IMR-90 (cell line): Measurements from ENCODE around the gene C1orf141. TPM values are rescaled to one million over a fixed set of nuclear protein-coding genes. Genes with fewer than 3 reads are reported as not detected.
"Not testable (repeated sequence)": the region's sequence is repeated elsewhere in the genome, so short reads cannot be mapped to it uniquely, and the experiment has no call there.

Source experiments
- ATAC-seq: fragments of 200-7000 bp; cut with Tn5 transposase; 2 replicates; pipeline ENCODE4 v1.9.1; 2020; ENCODE audit warnings: low read depth, mild to moderate bottlenecking, moderate library complexity
- BruUV-seq: library from RNA; stranded (reverse); fragments of 400-500 nt; replicated peaks from 2 replicates; lab custom pipeline; 2021; lab: Mats Ljungman, UMichigan
- CTCF ChIA-PET: fragments of 300-600 bp; formaldehyde crosslinking; extraction: SDS; loops from one replicate; lab custom pipeline; 2021; ENCODE audit warnings: antibody characterized with exemption; lab: Yijun Ruan, JAX
- POLR2A ChIA-PET: fragments of 300-600 bp; sonication (Branson Sonifier 250); formaldehyde crosslinking; loops from one replicate; lab custom pipeline; 2022; ENCODE audit warnings: antibody characterized with exemption; ENCODE audit not compliant: unreplicated experiment; lab: Charles Lee
- DNase-seq: peaks from one replicate; pipeline ENCODE4 v3.0.0; 2013
- H2AFZ ChIP-seq: replicated peaks from 2 replicates; pipeline ENCODE3; 2013; ENCODE audit warnings: low read length, mild to moderate bottlenecking; ENCODE audit not compliant: poor library complexity
- H2AK5ac ChIP-seq: 2 replicates; pipeline ENCODE4 v1.6.1; 2013; ENCODE audit warnings: low read depth, low read length, inconsistent platforms
- H2AK9ac ChIP-seq: replicated peaks from 2 replicates; pipeline ENCODE3; 2013; ENCODE audit warnings: mild to moderate bottlenecking, low read depth, low read length, moderate library complexity; ENCODE audit not compliant: poor library complexity
- H2BK120ac ChIP-seq: 2 replicates; pipeline ENCODE4 v1.6.1; 2013; ENCODE audit warnings: low read depth, low read length, inconsistent platforms
- H2BK15ac ChIP-seq: 3 replicates; pipeline ENCODE4 v1.6.1; 2013; ENCODE audit warnings: low read depth, low read length, inconsistent platforms
- H2BK20ac ChIP-seq: 2 replicates; pipeline ENCODE4 v1.6.1; 2013; ENCODE audit warnings: low read depth, mild to moderate bottlenecking, inconsistent platforms, low read length, moderate library complexity
- H2BK5ac ChIP-seq: 2 replicates; pipeline ENCODE4 v1.6.1; 2013; ENCODE audit warnings: mild to moderate bottlenecking, low read depth, low read length, inconsistent platforms; ENCODE audit not compliant: poor library complexity, severe bottlenecking
- H3K14ac ChIP-seq: replicated peaks from 2 replicates; pipeline ENCODE4 v1.6.1; 2013; ENCODE audit warnings: low read depth, low read length, inconsistent platforms
- H3K18ac ChIP-seq: 2 replicates; pipeline ENCODE4 v1.6.1; 2013; ENCODE audit warnings: low read depth, low read length, control low read depth
- H3K23ac ChIP-seq: 2 replicates; pipeline ENCODE4 v1.6.1; 2013; ENCODE audit warnings: low read depth, low read length, inconsistent platforms
- H3K27ac ChIP-seq: 2 replicates; pipeline ENCODE4 v1.5.1; 2013; ENCODE audit warnings: mild to moderate bottlenecking, control low read depth, low read length; ENCODE audit not compliant: insufficient read depth
- H3K27me3 ChIP-seq: 2 replicates; pipeline ENCODE4 v1.6.1; 2013; ENCODE audit warnings: low read length; ENCODE audit not compliant: control insufficient read depth, insufficient read depth
- H3K36me3 ChIP-seq: 2 replicates; pipeline ENCODE4 v1.6.1; 2013; ENCODE audit warnings: low read length, mixed read lengths; ENCODE audit not compliant: control insufficient read depth, insufficient read depth
- H3K4ac ChIP-seq: 2 replicates; pipeline ENCODE4 v1.6.1; 2013; ENCODE audit warnings: low read depth, low read length, inconsistent platforms
- H3K4me1 ChIP-seq: 2 replicates; pipeline ENCODE4 v1.6.1; 2013; ENCODE audit warnings: low read length, mixed read lengths; ENCODE audit not compliant: control insufficient read depth, insufficient read depth
- H3K4me2 ChIP-seq: 2 replicates; pipeline ENCODE4 v1.6.1; 2013; ENCODE audit warnings: low read depth, mild to moderate bottlenecking, control low read depth, low read length, moderate library complexity
- H3K4me3 ChIP-seq: 2 replicates; pipeline ENCODE4 v1.5.1; 2013; ENCODE audit warnings: low read depth, mild to moderate bottlenecking, control low read depth, low read length, moderate library complexity; ENCODE audit not compliant: insufficient read depth
- H3K56ac ChIP-seq: 2 replicates; pipeline ENCODE4 v1.6.1; 2013; ENCODE audit warnings: low read length, inconsistent platforms; ENCODE audit not compliant: insufficient read depth; ENCODE audit errors: extremely low read depth
- H3K79me1 ChIP-seq, 2 experiments: 2 replicates each; pipeline ENCODE4 v1.6.1; 2013; ENCODE audit warnings: low read length in 2 of 2, inconsistent platforms in 1 of 2, low read depth in 1 of 2
- H3K9ac ChIP-seq: 2 replicates; pipeline ENCODE4 v1.6.1; 2013; ENCODE audit warnings: low read depth, low read length, control low read depth
- H3K9me1 ChIP-seq: 2 replicates; pipeline ENCODE4 v1.6.1; 2013; ENCODE audit warnings: low read length, inconsistent platforms; ENCODE audit not compliant: insufficient read depth
- H3K9me3 ChIP-seq: 2 replicates; pipeline ENCODE4 v1.6.1; 2013; ENCODE audit warnings: low read length; ENCODE audit not compliant: control insufficient read depth, insufficient read depth
- H4K20me1 ChIP-seq: 2 replicates; pipeline ENCODE4 v1.6.1; 2013; ENCODE audit warnings: low read length, inconsistent platforms; ENCODE audit not compliant: insufficient read depth
- H4K5ac ChIP-seq: 2 replicates; pipeline ENCODE4 v1.6.1; 2013; ENCODE audit warnings: mild to moderate bottlenecking, low read depth, low read length, control low read depth
- H4K8ac ChIP-seq, 2 experiments: 2 replicates each; pipeline ENCODE4 v1.6.1; 2013; ENCODE audit warnings: low read depth in 2 of 2, low read length in 2 of 2, control low read depth in 1 of 2, inconsistent platforms in 1 of 2
- H4K91ac ChIP-seq: 2 replicates; pipeline ENCODE4 v1.6.1; 2013; ENCODE audit warnings: low read depth, low read length, inconsistent platforms; ENCODE audit not compliant: insufficient read depth
- WGBS, 2 experiments: methylation state at CpG; one replicate each; pipeline versions ENCODE4 v1.1.5 to v1.1.7; 2013; ENCODE audit warnings: missing lambda C conversion rate in 2 of 2; ENCODE audit not compliant: insufficient read length in 1 of 2; ENCODE audit errors: extremely low coverage in 2 of 2; 5-methylcytosine and 5-hydroxymethylcytosine counted together
- dilution Hi-C: fragments of 300-500 bp; cut with HindIII; formaldehyde crosslinking; loops from one replicate; pipeline ENCODE4 v1.14.3; 2018; ENCODE audit warnings: low sequenced_read_pairs; ENCODE audit not compliant: unreplicated experiment
- in situ Hi-C: fragments of 300-500 bp; cut with MboI; formaldehyde crosslinking; loops from 3 replicates; pipeline ENCODE4 v1.14.3; 2019; ENCODE audit warnings: low sequenced_read_pairs, inconsistent platforms, mixed read lengths
- intact Hi-C: fragments of 100-400 bp; cut with micrococcal nuclease; formaldehyde crosslinking; loops from 2 replicates; pipeline ENCODE4 v1.10.0; 2022
- polyA plus RNA-seq, 3 experiments: library from polyadenylated mRNA; depleted of rRNA; stranded (reverse); fragments of >200 nt; gene quantifications; 2 replicates each; pipeline ENCODE4 v1.2.3, GENCODE V29; 2012; ENCODE audit warnings: low replicate concordance in 1 of 3
- total RNA-seq: library from RNA; depleted of rRNA; stranded (reverse); fragments of >200 nt; gene quantifications from 2 replicates; pipeline ENCODE4 v1.2.3, GENCODE V29; 2012

The C1orf141 gene
- total and polyA plus RNA-seq, 2 of the 4 experiments (the other 2 are of a cell fraction) = not detected

GRCh38 chr1:67147973-67148372 is 13.2 kb upstream of the C1orf141 start:
- H3K4me1 ChIP-seq, H3K4ac ChIP-seq, H4K20me1 ChIP-seq, H3K79me1 ChIP-seq, H2AK9ac ChIP-seq, H3K56ac ChIP-seq, H3K9me3 ChIP-seq, dilution Hi-C loops, H3K9ac ChIP-seq, DNase-seq, H3K36me3 ChIP-seq, H4K91ac ChIP-seq, H3K4me2 ChIP-seq, H4K8ac ChIP-seq, H2BK120ac ChIP-seq, POLR2A ChIA-PET, H3K27ac ChIP-seq, H2BK15ac ChIP-seq, H3K18ac ChIP-seq, H2BK20ac ChIP-seq, H2BK5ac ChIP-seq, H3K9me1 ChIP-seq, H3K4me3 ChIP-seq, H3K27me3 ChIP-seq, H2AK5ac ChIP-seq, H4K5ac ChIP-seq, BruUV-seq, H3K14ac ChIP-seq, H3K23ac ChIP-seq, ATAC-seq, H2AFZ ChIP-seq: not testable (repeated sequence)
- WGBS, 2 experiments = 95% methylated on average over 12 of the region's 20 CpGs; no CpG with 5 or more reads in 1 of the 2 experiments
- CTCF ChIA-PET = interaction anchor here (1.1 to 3.5 kb wide), 7 partner anchors 13 to 217 kb away, joined by 3 to 62 read pairs (median 7); no protein-coding TSS in a partner anchor
- in situ Hi-C loops (loop anchor here (5.0 kb wide), 2 partner anchors 151 to 386 kb away; no protein-coding TSS in a partner anchor), intact Hi-C loops (loop anchor here (5.0 kb wide), 1 partner anchor 64 kb away; no protein-coding TSS in a partner anchor)
